HEK293 (cell line): Measurements from ENCODE around the gene SH3GL2.

Experiments used
- CTCF ChIA-PET: fragments of 350-600 bp; formaldehyde crosslinking; extraction: SDS; loops from one replicate; lab custom pipeline; 2021; ENCODE audit warnings: antibody characterized with exemption; lab: Yijun Ruan, JAX
- POLR2A ChIA-PET: fragments of 300-600 bp; formaldehyde crosslinking; extraction: SDS; loops from one replicate; lab custom pipeline; 2020; ENCODE audit warnings: antibody characterized with exemption, inconsistent platforms; lab: Yijun Ruan, JAX
- H3K27ac ChIP-seq: fragments of 200-500 bp; sonication (Bioruptor generic); 2 replicates; pipeline ENCODE4 v1.5.1; 2014; ENCODE audit warnings: low read depth, low read length, control low read depth, inconsistent platforms; ENCODE audit errors: extremely low read depth
- H3K36me3 ChIP-seq, 2 experiments: fragments of 200-500 bp in 1 of 2; sonication (Bioruptor generic) in 1 of 2; 1 replicate in 1 of 2; 2 replicates in 1 of 2; pipeline ENCODE4 v1.5.1; 2014 to 2017; ENCODE audit warnings: inconsistent platforms in 2 of 2, low read length in 2 of 2; ENCODE audit not compliant: control insufficient read depth in 2 of 2, insufficient read depth in 1 of 2
- H3K4me1 ChIP-seq: fragments of 200-500 bp; sonication (Bioruptor generic); 2 replicates; pipeline ENCODE4 v1.5.1; 2014; ENCODE audit warnings: mild to moderate bottlenecking, low read length, inconsistent platforms; ENCODE audit not compliant: control insufficient read depth, insufficient read depth
- H3K4me3 ChIP-seq: 2 replicates; pipeline ENCODE4 v1.5.1; 2011; ENCODE audit warnings: low read depth, mild to moderate bottlenecking, control low read depth, low read length, moderate library complexity
- H3K9me3 ChIP-seq: fragments of 200-500 bp; sonication (Bioruptor generic); 2 replicates; pipeline ENCODE4 v1.5.1; 2014; ENCODE audit warnings: low read depth, low read length, inconsistent platforms; ENCODE audit not compliant: control insufficient read depth, insufficient read depth
- KLF9 ChIP-seq: fragments of 450-650 bp; formaldehyde crosslinking; IDR thresholded peaks from 2 replicates; pipeline ENCODE4 v1.5.1; 2016; ENCODE audit warnings: missing biosample characterization, missing genetic modification characterization, low read depth
- MYNN ChIP-seq: fragments of 450-650 bp; formaldehyde crosslinking; IDR thresholded peaks from 2 replicates; pipeline ENCODE4 v1.5.1; 2016; ENCODE audit warnings: missing biosample characterization, missing genetic modification characterization, borderline replicate concordance
- ZBTB21 ChIP-seq: fragments of 450-650 bp; formaldehyde crosslinking; IDR thresholded peaks from 2 replicates; pipeline ENCODE4 v1.5.1; 2017; ENCODE audit warnings: missing biosample characterization, missing genetic modification characterization
- ZNF133 ChIP-seq: fragments of 450-650 bp; formaldehyde crosslinking; IDR thresholded peaks from 2 replicates; pipeline ENCODE4 v1.5.1; 2016; ENCODE audit warnings: missing biosample characterization, missing genetic modification characterization
- ZNF214 ChIP-seq: fragments of 450-650 bp; formaldehyde crosslinking; IDR thresholded peaks from 2 replicates; pipeline ENCODE4 v1.5.1; 2017; ENCODE audit warnings: missing biosample characterization, mild to moderate bottlenecking, missing genetic modification characterization, borderline replicate concordance
- ZNF26 ChIP-seq: fragments of 450-650 bp; formaldehyde crosslinking; IDR thresholded peaks from 2 replicates; pipeline ENCODE4 v1.5.1; 2016; ENCODE audit warnings: missing biosample characterization, missing genetic modification characterization
- ZNF302 ChIP-seq: fragments of 450-650 bp; formaldehyde crosslinking; IDR thresholded peaks from 2 replicates; pipeline ENCODE4 v1.5.1; 2016; ENCODE audit warnings: missing biosample characterization, missing genetic modification characterization, low read depth
- ZNF324 ChIP-seq: fragments of 450-650 bp; formaldehyde crosslinking; IDR thresholded peaks from 2 replicates; pipeline ENCODE4 v1.5.1; 2016; ENCODE audit warnings: missing biosample characterization, missing genetic modification characterization
- ZNF529 ChIP-seq: fragments of 450-650 bp; formaldehyde crosslinking; IDR thresholded peaks from 2 replicates; pipeline ENCODE4 v1.5.1; 2017; ENCODE audit warnings: missing genetic modification characterization, missing biosample characterization; ENCODE audit not compliant: insufficient replicate concordance
- ZNF560 ChIP-seq: fragments of 450-650 bp; formaldehyde crosslinking; IDR thresholded peaks from 2 replicates; pipeline ENCODE4 v1.5.1; 2017; ENCODE audit warnings: missing biosample characterization, missing genetic modification characterization, borderline replicate concordance
- ZNF585B ChIP-seq: fragments of 450-650 bp; formaldehyde crosslinking; IDR thresholded peaks from 2 replicates; pipeline ENCODE4 v1.5.1; 2016; ENCODE audit warnings: missing biosample characterization, missing genetic modification characterization
- ZNF596 ChIP-seq: fragments of 450-650 bp; IDR thresholded peaks from 2 replicates; pipeline ENCODE4 v1.5.0; 2018; ENCODE audit warnings: missing biosample characterization, mild to moderate bottlenecking, missing genetic modification characterization, moderate library complexity
- ZNF626 ChIP-seq: fragments of 450-650 bp; sonication (Bioruptor Pico); formaldehyde crosslinking; IDR thresholded peaks from 2 replicates; pipeline ENCODE4 v1.5.1; 2018; ENCODE audit warnings: missing biosample characterization, missing genetic modification characterization, inconsistent platforms
- ZNF660 ChIP-seq: fragments of 450-650 bp; IDR thresholded peaks from 2 replicates; pipeline ENCODE4 v1.5.1; 2018; ENCODE audit warnings: missing biosample characterization, mild to moderate bottlenecking, missing genetic modification characterization
- ZNF692 ChIP-seq: fragments of 450-650 bp; formaldehyde crosslinking; IDR thresholded peaks from 2 replicates; pipeline ENCODE4 v1.5.1; 2016; ENCODE audit warnings: missing biosample characterization, missing genetic modification characterization
- ZNF701 ChIP-seq: fragments of 450-650 bp; formaldehyde crosslinking; IDR thresholded peaks from 2 replicates; pipeline ENCODE4 v1.5.1; 2016; ENCODE audit warnings: missing biosample characterization, missing genetic modification characterization
- ZNF76 ChIP-seq: fragments of 450-650 bp; formaldehyde crosslinking; IDR thresholded peaks from 2 replicates; pipeline ENCODE4; 2016; ENCODE audit warnings: low read depth, missing biosample characterization, missing genetic modification characterization, borderline replicate concordance
- ZNF792 ChIP-seq: fragments of 450-650 bp; formaldehyde crosslinking; IDR thresholded peaks from 2 replicates; pipeline ENCODE4 v1.5.1; 2016; ENCODE audit warnings: missing biosample characterization, missing genetic modification characterization
- ZSCAN30 ChIP-seq: fragments of 450-650 bp; IDR thresholded peaks from 2 replicates; pipeline ENCODE4 v1.5.1; 2018; ENCODE audit warnings: missing biosample characterization, mild to moderate bottlenecking, missing genetic modification characterization, moderate library complexity

Gene SH3GL2

GRCh38 chr9:17726298-17726697 lies 147.4 kb downstream of the SH3GL2 start:
- Histone ChIP-seq H3K4me1 (no peaks in the 10 kb centered on the region), H3K9me3 (no peaks in the 10 kb centered on the region), H3K36me3 (no peaks in the 10 kb centered on the region), H3K4me3 (no peak overlapping the region), H3K27ac (no peak overlapping the region)
- TF ChIP-seq ZNF585B (tag by site-specific recombination) = no peak
- POLR2A ChIA-PET = no interaction called here
- CTCF ChIA-PET = no interaction called here

GRCh38 chr9:17730899-17731298 lies 152.0 kb downstream of the SH3GL2 start:
- Histone ChIP-seq H3K4me1 (no peaks in the 10 kb centered on the region), H3K4me3 (no peak overlapping the region), H3K36me3 (no peaks in the 10 kb centered on the region), H3K27ac (no peak overlapping the region), H3K9me3 (no peaks in the 10 kb centered on the region)
- ChIA-PET POLR2A (no interaction called here), CTCF (no interaction called here)
- TF ChIP-seq ZSCAN30 (tag by site-specific recombination) (no peak), ZNF626 (tag by site-specific recombination) (no peak), ZNF133 (tag by site-specific recombination) (no peak), ZBTB21 (tag by site-specific recombination) (no peak), MYNN (tag by site-specific recombination) (no peak), ZNF302 (tag by site-specific recombination) (no peak), ZNF214 (tag by site-specific recombination) (no peak), ZNF560 (tag by site-specific recombination) (no peak), ZNF692 (tag by site-specific recombination) (no peak), ZNF660 (tag by site-specific recombination) (no peak), ZNF529 (tag by site-specific recombination) (no peak), KLF9 (no peak), ZNF324 (no peak), ZNF76 (no peak), ZNF26 (tag by site-specific recombination) (no peak)

- Histone ChIP-seq H3K27ac (no peak overlapping the region), H3K4me3 (no peak overlapping the region), H3K9me3 (no peaks in the 10 kb centered on the region)
- POLR2A ChIA-PET = no interaction called here
- TF ChIP-seq ZNF596 (tag by site-specific recombination) (peak; percentile 78), ZNF792 (no peak), ZNF701 (no peak)
- TF ChIP-seq, all 188 proteins: peak for 1
- H3K36me3 ChIP-seq = no peaks in the 10 kb centered on the region
- H3K4me1 ChIP-seq = no peaks in the 10 kb centered on the region
- CTCF ChIA-PET = no interaction called here
These were observed 152.4 kb downstream of the SH3GL2 start for GRCh38 chr9:17731308-17731707.
